Stimulated activated CD8-positive, alpha-beta memory T cell treated with anti-CD3 and anti-CD28 coated beads, Interleukin-15, amount 100 ng/mL, for 24 hours (primary cell): ENCODE measurements around the gene PABPC1L.
"Not testable (repeated sequence)": the region's sequence is repeated elsewhere in the genome, so short reads cannot be mapped to it uniquely, and the experiment has no call there.

Experiments used
- DNase-seq: peaks from one replicate; pipeline ENCODE4 v3.0.0-alpha.2; 2020; ENCODE audit warnings: low read depth

The PABPC1L gene

DNA sequence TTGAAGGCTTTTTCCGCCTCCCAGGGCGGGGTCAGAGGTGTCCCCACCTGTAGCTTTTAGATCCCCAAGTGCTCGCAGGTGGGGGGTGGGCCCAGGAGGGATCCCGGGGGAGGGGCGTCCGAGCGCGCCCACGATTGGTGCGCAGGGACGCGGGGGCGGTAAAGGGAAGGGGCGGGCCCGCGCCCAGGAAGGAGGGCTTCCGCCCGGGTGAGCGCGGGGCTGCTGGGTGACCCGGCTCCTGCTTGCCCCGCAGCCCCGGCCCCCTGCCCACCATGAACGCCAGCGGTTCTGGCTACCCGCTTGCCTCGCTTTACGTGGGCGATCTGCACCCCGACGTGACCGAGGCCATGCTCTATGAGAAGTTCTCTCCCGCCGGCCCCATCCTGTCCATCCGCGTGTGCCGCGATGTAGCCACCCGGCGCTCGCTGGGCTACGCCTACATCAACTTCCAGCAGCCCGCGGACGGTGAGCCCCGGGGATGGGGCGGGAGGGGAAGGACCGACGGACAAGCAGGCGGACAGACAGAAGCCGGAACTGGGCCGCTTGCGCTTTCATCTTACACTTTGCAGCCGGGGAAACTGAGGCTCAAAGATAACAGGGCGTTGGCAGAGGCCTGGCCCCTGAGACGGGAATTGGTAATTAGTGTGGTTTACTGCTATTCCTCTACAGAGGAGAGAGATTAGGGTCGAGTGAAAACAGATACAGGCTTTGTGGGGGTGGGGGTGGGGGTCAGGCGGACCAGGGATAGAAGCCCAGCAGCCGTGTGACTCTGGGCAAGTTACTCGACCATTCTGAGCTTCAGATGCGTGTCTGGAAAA, at the start of gene PABPC1L:
Gene PABPC1L, plus strand, starts transcription at position 189 of the 818 bp plus-strand sequence. Its CDS starts 84 bp downstream, at position 273.
- peak; percentile 50 for DNase-seq

DNA sequence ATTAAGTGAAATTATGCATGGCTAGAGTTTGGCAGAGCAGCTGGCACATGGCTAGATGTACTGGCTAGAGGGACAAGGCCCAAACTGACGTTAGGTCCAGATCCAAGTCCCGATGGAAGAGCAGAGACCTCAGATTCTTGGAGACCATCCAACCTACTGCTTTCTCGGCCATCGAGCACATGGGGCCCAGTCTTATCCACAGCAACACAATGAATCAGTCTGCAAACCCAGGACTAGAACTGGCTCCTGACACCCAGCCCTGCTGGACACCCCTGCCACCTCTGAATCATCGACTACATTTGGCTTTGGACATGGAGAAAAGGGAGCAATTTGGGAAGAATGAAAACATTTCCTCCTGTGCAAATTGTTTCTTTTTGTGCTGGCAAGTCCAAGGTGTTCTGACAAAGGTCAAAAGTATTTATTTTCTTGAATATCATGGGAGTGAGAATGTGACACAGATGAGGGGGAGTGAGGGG, 48.3 kb upstream of the PABPC1L start:
- no peak for DNase-seq

DNA sequence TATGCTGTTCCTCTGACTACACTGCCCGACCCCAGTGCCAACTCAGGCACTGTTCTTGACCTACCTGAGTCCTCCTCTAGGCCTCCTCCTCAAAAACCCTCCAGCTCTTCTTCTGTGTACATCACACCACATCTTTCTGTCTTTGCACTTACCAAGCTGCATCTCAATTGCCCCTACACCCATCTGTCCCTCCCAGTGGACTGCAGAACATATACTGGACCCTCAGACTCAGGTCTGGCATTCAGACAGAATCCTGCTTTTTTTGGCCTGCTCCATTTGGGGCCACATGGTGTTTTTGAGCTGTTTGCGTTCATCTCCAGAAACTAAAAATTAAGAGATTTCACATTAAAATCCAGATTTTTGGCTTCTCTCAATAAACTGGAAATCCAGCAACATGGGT, 47.6 kb upstream of the PABPC1L start:
- no peak for DNase-seq

DNA sequence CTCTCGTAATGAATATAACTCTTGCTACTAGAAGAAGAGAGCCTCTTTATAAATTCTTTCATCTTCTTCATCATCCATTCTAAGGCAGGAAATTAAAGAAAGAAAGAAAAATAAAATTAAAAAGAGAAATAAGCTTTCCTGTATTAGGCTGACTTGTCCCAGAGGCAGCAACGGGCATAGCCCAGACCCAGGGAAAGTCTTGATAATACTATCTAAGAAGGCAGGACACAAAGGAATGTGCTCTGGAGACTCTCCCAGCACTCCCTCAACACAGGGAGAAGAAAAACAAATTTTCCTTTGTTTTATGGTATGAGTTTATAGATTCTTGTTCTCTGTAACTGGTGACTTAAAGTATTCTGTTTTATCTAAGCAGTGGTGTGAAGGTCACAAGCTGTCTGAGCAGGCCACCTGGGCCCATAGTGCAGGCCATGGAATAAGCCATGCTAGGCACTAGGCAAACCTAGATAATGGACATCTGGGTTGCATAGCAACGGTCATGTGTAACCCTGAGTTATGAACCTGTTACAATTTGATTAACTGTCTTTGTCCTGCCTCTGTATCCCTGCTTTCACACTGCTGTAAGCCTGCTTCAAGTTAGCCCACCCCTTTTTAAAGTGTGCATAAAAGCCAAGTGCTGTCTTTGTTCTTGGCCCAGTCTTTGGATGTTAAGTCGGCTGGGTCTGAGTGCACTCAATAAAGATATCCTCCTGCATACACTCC, 46.3 kb upstream of the PABPC1L start:
- not testable (repeated sequence) for DNase-seq

DNA sequence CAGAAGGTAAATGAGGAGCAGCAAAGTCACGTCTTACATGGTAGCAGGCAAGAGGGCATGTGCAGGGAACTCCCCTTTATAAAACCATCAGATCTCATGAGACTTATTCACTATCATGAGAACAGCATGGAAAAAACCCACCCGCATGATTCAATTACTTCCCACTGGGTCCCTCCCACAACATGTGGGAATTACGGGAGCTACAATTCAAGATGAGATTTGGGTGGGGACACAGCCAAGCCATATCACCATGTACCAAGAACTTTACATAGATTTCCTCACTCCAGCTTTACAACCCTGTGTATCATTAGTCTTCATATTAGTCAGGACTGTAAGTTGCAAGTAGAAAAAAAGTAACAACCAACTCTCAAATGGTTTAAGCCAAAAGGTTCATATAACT, 45.4 kb upstream of the PABPC1L start:
- DNase-seq, result not testable (repeated sequence)

DNA sequence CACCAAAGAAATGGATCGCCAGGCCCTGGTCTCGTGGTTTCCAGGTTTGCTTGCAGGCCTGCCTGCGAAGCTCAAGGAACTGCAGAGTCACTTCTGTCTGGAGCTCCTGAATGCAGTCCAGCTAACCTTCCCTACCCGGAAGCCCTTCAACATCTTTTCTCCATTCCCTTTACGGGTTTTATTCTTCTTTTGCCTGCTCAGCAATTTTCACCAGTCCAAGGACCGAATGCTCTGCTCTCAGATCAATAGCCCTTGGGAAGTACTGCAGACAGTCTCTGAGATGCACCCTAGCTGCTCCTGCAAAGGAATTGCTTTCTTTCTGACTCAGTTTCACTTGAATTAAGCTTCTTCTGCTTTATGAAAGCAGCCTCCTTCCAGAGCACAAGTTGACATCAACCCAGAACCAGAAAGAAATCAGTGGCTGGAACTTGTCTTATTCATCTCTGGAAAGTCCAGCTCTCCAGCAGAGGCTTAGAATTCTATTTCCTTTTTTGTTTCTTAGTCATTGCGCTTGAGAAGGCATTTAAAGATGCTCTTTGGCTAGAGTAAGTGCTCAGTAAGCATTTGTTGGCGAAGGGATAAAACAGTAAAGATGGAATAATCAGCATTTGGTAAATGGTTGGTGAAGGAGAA, 43.0 kb upstream of the PABPC1L start:
- no peak for DNase-seq

DNA sequence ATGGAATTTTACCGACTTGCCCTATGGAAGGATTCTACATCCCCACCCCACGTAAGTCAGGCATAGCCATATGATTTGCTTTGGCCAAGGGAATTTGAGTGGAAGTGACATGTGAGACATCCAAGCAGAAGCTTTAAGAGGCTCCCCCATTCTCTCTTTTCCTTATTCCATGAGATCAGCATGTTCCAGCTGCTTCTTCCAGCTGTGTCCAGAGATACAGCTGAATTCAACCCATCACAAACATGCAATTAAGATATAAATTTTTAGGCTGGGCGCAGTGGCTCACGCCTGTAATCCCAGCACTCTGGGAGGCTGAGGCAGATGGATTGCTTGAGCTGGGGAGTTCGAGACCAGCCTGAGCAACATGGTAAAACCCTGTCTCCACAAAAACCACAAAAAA, 40.4 kb upstream of the PABPC1L start:
- no peak for DNase-seq

DNA sequence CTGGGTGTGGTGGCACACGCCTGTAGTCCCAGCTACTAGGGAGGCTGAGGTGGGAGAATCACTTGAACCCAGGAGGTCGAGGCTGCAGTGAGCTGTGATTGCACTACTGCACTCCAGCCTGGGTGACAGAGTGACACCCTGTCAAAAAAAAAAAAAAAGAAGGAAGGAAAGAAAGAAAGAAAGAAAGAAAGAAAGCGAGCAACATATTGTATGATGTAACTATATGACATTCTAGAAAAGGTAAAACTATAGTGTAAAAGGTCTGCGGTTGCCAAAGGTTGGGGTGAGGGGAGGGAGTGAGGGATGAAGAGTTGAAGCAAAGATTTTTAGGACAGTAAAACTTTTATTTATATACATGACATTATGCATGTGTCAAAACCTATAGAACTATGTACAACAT, 27.5 kb upstream of the PABPC1L start:
- not testable (repeated sequence) for DNase-seq

DNA sequence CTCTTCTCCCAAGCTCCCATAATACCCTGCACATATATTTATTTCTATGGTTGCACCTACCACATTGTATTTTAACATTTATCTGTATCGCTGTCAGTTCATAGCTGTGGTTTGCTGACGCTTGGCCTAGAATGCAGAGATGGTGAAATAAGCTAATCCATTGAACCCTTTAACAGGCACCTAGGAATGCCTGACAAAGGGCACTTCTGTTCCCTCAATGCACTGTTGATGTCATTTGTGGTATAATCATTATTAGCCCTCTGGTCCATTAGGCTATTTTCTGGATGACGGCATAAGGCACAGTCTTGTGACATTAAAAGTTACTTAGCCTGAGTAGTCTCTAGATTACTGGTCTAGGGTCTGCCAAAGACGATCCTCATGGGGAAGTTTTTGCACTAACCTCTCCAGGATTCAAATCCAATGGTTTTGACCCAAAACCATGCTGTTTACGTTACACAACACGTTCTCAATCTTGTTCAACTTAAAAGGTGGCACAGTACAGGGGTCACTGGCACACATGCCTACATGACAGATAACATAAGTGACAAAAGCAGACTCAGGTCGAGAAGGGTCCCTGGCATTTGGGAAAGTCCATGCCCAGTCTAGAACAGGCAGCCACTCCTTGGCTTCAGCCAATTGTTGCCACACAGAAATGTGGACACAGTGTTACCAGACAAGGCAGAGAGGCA, 26.5 kb upstream of the PABPC1L start:
- DNase-seq, result no peak

DNA sequence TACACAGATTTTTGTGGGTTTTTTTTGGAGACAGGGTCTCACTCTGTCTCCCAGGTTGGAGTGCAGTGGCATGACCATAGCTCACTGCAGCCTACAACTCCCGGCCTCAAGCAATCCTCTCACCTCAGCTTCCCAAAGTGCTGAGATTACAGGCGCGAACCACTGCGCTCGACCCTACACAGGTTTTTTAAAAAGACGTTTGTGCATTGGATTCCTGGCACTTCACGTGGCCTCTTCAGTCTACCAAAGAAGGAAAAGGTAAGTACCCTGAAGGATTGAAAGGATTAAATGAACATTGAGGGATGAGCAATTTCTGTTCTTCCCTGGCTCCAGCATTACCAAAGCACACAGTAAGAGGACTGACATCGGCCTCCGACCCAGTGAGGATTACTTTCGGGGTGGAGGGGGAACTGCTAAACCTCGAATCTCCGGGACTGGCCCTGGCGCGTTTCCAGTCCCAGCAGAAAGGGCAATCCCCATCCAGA, 24.9 kb upstream of the PABPC1L start:
- DNase-seq, result no peak

DNA sequence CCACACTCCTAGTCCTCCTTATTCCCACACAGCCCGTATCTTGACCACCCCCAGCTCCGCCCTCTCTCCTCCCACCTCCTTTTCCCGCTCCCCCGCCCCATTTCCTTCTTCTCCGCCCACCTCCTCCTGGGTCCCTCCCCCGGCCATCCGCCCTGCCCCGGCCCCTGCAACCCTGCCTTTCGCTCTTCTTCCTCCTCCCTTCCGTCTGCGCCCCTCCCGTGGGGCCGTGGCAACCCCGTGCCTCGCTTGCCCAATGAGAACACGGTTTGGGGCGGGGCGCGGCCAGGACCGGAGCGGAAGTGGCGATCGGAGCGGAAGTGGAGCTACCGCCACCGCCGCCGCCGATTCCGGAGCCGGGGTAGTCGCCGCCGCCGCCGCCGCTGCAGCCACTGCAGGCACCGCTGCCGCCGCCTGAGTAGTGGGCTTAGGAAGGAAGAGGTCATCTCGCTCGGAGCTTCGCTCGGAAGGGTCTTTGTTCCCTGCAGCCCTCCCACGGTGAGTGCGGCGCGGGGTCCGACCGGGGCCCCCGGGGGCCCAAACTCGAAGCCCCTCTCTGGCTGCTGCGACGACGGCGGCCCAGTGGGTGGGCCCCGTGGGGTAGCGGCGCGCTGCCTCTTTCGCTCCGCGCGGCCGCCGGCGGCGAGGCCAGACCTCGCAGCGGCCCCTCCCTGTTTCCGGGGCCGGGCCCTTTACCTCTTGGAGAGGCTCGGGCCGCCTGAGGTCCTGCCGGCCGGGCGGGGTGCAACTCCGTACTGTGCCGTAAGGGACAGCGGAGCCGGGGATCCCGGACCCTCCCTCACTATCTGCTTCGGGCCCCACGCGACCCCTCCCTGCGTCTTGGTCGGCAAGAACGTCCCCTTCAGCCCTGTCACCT, 24.2 kb upstream of the PABPC1L start, which contains the start of gene YWHAB:
Gene YWHAB, plus strand, starts transcription at position 314 of the 874 bp plus-strand sequence. CDS start 15,829 bp downstream, outside the sequence.
- DNase-seq, result peak; percentile 95

DNA sequence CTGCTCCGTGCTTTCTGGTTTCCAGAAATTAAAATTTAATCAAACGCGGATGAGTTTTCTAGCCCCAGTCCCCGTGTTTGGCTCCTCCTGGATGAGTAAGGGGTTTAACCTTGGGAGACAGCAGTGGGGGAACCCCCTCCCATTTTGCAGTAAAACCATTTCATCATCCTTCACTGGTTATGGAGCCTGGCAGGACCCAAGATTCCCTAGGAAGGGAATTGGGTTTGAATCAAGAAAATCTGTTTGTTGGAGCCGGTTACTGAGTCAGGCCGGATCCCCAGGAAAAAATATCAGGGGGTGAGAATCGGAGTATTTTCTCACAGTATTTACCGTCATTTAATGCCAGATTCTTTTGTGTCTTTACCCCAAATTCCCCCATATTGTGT, 23.6 kb upstream of the PABPC1L start:
- DNase-seq, result no peak

DNA sequence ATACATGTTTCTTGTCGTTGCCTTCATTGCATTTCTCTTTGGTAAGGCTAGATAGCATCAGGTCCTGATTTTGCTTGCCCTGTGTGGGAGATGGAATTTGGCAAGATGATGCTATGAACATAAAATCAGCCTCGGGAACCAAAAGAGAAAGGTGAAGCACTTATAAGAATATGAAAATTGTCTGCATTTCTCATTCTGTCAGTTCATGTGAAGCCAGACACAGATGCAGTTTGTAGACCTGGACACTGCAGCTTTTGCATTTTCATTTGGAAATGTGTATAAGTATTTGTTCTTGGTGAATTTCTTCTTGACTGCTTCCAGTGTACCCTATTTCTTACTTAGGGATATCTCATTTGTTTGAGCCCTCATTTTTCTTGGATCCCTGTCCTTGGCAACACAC, 23.0 kb upstream of the PABPC1L start:
- no peak for DNase-seq

DNA sequence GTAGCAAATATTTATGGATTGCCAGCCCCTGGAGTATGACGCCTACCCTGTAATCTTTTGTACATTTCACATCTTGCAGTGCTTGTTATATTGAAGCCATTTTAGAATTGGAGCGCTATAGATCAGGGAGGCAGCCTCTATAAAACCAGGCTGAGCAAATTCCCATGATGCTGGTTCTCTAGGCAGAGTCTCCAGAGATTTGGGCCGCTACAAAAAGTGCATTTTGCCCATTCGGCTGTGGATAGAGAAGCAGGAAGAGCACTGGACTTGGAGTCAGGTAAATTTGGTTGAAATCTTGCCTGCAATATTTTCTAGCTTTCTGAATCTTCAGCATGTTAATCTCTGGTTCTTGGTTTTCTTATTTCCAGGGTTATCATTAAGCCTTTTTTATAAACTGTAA, 22.4 kb upstream of the PABPC1L start:
- no peak for DNase-seq

DNA sequence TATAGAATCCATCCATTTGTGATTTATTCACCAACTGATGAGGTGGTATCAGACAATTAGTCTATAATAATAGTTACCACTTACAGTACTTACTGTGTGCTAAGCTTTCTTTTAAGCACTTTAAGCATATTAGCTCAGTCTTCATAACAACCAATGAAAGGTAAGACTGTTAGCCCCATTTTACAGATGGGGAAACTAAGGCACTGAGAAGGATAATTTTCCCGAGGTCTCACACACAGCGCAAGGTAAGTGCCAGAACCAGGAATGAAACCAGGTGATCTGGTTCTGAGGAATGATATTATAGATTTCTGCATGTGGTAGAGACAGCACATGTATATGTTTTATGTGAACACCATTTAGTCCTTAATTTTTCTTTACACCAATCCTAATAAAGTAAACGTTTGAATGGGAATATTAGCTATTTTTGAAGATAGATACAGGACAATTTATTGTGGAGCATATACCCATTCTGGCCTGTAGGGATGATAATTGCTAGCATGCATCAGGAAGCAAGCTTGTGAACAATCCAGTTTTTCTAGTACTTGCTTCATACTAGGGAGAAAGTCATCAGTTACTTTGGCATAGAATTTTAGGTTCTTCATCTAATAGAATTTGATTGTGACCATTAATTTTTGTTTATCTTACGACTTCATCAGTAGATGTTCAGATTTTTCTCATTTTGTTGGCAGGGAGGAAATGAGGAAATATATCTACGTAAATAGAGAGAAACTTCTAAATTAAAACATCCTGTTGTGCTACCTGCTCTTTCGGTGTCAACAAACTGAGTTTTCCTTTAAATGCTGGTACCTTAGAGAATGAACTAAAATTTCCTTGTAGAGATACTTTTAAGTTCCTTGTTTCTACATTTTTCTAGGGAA, 21.4 kb upstream of the PABPC1L start:
- DNase-seq, result no peak

DNA sequence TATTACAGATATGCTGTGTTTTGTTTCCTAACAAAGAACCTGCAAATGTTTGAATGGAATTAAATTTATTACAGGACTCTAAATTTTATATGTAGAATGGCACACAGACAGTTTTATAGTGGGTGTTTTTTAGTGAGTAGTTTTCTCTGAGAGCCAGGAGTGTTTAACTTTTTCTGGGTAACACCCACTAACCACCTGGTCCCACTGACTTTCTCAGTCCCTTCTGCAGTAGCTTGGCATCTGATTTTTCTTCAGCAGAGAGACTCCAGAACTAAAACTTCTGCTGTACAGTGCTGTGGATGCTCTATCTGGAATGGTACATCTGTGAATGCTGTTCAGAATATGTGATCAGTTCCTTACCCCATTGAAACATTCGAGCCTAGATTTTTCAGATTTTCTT, 18.0 kb upstream of the PABPC1L start:
- no peak for DNase-seq

DNA sequence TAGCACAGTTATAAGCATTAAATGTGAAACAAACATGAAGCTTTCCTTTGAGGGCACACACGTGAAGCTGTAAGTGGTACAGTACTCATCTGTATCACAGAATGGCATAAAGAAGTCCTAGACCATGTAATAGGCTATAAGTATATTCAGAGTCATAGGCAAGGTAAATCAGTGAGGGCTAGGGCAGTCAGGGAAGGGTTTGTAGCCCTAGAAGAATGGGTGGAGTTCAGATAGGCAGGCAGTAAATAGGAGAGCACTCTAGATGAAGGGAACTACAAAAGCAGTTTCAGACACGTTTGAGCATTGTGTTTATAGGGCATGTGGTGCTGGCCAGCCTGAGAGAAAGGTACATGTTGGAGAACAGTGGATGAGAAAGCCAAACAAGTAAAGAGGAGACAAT, 14.9 kb upstream of the PABPC1L start:
- DNase-seq, result no peak

DNA sequence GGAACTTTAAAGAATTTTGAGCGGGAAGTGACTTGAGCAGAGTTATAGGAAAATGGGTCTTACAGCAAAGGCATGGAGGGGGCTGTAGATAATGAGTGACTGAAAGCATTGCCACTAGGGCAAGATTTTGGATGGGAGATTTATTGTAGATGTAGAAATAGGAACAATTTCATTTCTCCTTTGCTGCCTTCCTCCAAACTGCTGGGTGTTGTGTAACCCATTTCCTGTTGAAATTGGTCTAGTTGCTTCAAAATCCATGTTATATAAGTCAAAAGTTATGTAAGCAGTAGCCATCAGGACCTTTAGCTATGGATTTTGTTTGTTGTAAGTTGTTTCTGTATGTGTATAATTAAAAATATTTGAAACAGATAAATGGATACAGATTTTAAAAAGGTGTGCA, 13.3 kb upstream of the PABPC1L start:
- DNase-seq, result no peak

DNA sequence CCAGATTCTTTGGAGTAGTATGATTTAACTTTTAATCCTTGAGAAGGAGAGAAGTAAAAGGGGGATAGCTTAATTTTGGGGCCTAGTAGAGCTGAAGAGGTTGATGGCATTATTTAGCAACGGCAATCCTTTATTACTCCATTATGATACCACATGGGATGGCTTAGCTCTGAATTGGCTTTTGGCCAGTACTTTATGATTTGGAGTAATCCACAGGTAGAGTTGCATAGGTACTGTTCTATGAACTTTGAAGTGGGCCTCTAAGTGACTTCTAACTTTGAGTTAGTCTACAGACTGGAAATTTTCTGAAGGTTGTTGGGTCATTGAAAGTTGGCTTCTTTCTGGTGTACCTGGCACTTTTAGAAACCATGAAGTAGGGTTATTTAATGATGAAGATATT, 12.7 kb upstream of the PABPC1L start:
- no peak for DNase-seq
